Ishikawa (cell line): Measurements from ENCODE around the gene ACACA.

Experiments
- CEBPB ChIP-seq: IDR thresholded peaks from 2 replicates; pipeline ENCODE4 v1.6.1; 2012
- CREB1 ChIP-seq: IDR thresholded peaks from 2 replicates; pipeline ENCODE4 v1.6.1; 2012; ENCODE audit warnings: low read depth
- FOXM1 ChIP-seq: IDR thresholded peaks from 2 replicates; pipeline ENCODE4 v1.6.1; 2012; ENCODE audit warnings: low read depth, borderline replicate concordance
- NFIC ChIP-seq: IDR thresholded peaks from 2 replicates; pipeline ENCODE4 v1.6.1; 2012
- RAD21 ChIP-seq: IDR thresholded peaks from 2 replicates; pipeline ENCODE4 v1.6.1; 2012; ENCODE audit warnings: low read depth
- TCF12 ChIP-seq: IDR thresholded peaks from 2 replicates; pipeline ENCODE4 v1.6.1; 2012; ENCODE audit warnings: low read depth
- TEAD4 ChIP-seq: IDR thresholded peaks from 2 replicates; pipeline ENCODE4 v1.6.1; 2012
- YY1 ChIP-seq: IDR thresholded peaks from 2 replicates; pipeline ENCODE4 v1.6.1; 2012; ENCODE audit warnings: low read depth
- TF ChIP-seq, protein P1 (sequence below): IDR thresholded peaks from 2 replicates; pipeline ENCODE4 v1.6.1; 2012; ENCODE audit warnings: low read depth, mild to moderate bottlenecking
- TF ChIP-seq, protein P2 (sequence below): IDR thresholded peaks from 2 replicates; pipeline ENCODE4 v1.6.1; 2012
- TF ChIP-seq, protein P3 (sequence below): IDR thresholded peaks from 2 replicates; pipeline ENCODE4 v1.6.1; 2012

DNA sequence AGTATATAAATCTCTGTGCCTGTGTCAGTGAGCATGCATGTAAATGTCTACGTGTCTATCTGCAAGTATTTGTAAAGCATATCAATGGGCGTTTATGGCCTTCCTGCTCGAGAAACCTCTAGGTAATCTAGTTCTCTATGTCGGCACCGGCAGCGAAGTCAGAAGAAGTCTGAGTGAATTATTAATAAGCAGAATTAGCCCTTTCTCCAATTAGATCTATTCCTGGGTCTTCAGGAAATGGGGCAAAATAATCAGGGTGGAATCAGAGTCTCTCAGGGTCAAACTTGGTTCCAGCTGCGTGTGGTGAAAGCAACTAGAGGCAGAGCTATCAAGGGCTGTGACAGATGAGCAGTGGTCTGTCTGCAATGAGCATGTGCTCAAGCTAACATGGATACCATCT lies 30.9 kb downstream of the ACACA start, which contains the start of gene C17orf78:
- TF ChIP-seq, protein P1, sequence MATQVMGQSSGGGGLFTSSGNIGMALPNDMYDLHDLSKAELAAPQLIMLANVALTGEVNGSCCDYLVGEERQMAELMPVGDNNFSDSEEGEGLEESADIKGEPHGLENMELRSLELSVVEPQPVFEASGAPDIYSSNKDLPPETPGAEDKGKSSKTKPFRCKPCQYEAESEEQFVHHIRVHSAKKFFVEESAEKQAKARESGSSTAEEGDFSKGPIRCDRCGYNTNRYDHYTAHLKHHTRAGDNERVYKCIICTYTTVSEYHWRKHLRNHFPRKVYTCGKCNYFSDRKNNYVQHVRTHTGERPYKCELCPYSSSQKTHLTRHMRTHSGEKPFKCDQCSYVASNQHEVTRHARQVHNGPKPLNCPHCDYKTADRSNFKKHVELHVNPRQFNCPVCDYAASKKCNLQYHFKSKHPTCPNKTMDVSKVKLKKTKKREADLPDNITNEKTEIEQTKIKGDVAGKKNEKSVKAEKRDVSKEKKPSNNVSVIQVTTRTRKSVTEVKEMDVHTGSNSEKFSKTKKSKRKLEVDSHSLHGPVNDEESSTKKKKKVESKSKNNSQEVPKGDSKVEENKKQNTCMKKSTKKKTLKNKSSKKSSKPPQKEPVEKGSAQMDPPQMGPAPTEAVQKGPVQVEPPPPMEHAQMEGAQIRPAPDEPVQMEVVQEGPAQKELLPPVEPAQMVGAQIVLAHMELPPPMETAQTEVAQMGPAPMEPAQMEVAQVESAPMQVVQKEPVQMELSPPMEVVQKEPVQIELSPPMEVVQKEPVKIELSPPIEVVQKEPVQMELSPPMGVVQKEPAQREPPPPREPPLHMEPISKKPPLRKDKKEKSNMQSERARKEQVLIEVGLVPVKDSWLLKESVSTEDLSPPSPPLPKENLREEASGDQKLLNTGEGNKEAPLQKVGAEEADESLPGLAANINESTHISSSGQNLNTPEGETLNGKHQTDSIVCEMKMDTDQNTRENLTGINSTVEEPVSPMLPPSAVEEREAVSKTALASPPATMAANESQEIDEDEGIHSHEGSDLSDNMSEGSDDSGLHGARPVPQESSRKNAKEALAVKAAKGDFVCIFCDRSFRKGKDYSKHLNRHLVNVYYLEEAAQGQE: no peak
- TF ChIP-seq, protein P2, sequence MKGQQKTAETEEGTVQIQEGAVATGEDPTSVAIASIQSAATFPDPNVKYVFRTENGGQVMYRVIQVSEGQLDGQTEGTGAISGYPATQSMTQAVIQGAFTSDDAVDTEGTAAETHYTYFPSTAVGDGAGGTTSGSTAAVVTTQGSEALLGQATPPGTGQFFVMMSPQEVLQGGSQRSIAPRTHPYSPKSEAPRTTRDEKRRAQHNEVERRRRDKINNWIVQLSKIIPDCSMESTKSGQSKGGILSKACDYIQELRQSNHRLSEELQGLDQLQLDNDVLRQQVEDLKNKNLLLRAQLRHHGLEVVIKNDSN: no peak
- no peak for TF ChIP-seq TCF12
- no peak for TF ChIP-seq NFIC
- no peak for TF ChIP-seq CREB1
- no peak for TF ChIP-seq CEBPB
- TF ChIP-seq, protein P3, sequence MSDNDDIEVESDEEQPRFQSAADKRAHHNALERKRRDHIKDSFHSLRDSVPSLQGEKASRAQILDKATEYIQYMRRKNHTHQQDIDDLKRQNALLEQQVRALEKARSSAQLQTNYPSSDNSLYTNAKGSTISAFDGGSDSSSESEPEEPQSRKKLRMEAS: no peak
- no peak for TF ChIP-seq FOXM1
- TF ChIP-seq YY1: no peak
- TF ChIP-seq RAD21: no peak
- no peak for TF ChIP-seq TEAD4
